GM12892 (cell line): ENCODE results near the gene DNAJC11.
"Not testable (repeated sequence)": the region's sequence is repeated elsewhere in the genome, so short reads cannot be mapped to it uniquely, and the experiment has no call there.

Experiments
- DNase-seq: peaks from one replicate; pipeline ENCODE4 v3.0.0; 2011; ENCODE audit not compliant: insufficient read length
- FAIRE-seq: peaks from 2 replicates; lab custom pipeline; 2011; peaks lifted over from hg19 to GRCh38; lab: Jason Lieb, UNC
- POLR2A ChIP-seq: IDR thresholded peaks from 2 replicates; pipeline ENCODE4 v1.6.1; 2011; ENCODE audit warnings: low read depth, low read length, control low read depth
- POLR2AphosphoS5 ChIP-seq: IDR thresholded peaks from 2 replicates; pipeline ENCODE4 v1.6.1; 2011; ENCODE audit warnings: low read depth, low read length, control low read depth
- TAF1 ChIP-seq: IDR thresholded peaks from 2 replicates; pipeline ENCODE4 v1.6.1; 2011; ENCODE audit warnings: low read depth, mild to moderate bottlenecking, control low read depth, low read length, borderline replicate concordance

Gene DNAJC11

GRCh38 chr1:6727535-6727934 lies 25.9 kb upstream of the DNAJC11 start:
- DNase-seq (peak; percentile 47), FAIRE-seq (peak; percentile 87)
- TF ChIP-seq POLR2A = no peak
- TF ChIP-seq TAF1 = no peak
- TF ChIP-seq POLR2AphosphoS5 = no peak

GRCh38 chr1:6726253-6726652 lies 24.6 kb upstream of the DNAJC11 start:
- no peak for FAIRE-seq
- no peak for TF ChIP-seq POLR2A
- TF ChIP-seq POLR2AphosphoS5 = no peak
- TF ChIP-seq TAF1 = no peak
- no peak for DNase-seq

- TF ChIP-seq POLR2A (no peak), TAF1 (no peak), POLR2AphosphoS5 (no peak)
- FAIRE-seq = no peak
- no peak for DNase-seq
Observed at GRCh38 chr1:6724517-6725141, 23.0 kb upstream of the DNAJC11 start.

- FAIRE-seq = no peak
- TF ChIP-seq POLR2AphosphoS5 = no peak
- no peak for TF ChIP-seq TAF1
- TF ChIP-seq POLR2A = no peak
- no peak for DNase-seq
Observed at GRCh38 chr1:6723621-6724428, 22.2 kb upstream of the DNAJC11 start.

GRCh38 chr1:6711174-6711573 lies 9.6 kb upstream of the DNAJC11 start:
- FAIRE-seq = no peak
- no peak for DNase-seq
- TF ChIP-seq POLR2A (no peak), TAF1 (no peak), POLR2AphosphoS5 (no peak)

- DNase-seq = no peak
- TF ChIP-seq POLR2AphosphoS5 = no peak
- no peak for TF ChIP-seq POLR2A
- TF ChIP-seq TAF1 = no peak
- no peak for FAIRE-seq
Observed at GRCh38 chr1:6704746-6705145, 3.1 kb upstream of the DNAJC11 start.

GRCh38 chr1:6703016-6703415 lies 1.4 kb upstream of the DNAJC11 start:
- DNase-seq = no peak

GRCh38 chr1:6700853-6701436 lies 671 bp downstream of the DNAJC11 start:
- DNase-seq = peak; percentile 15
- FAIRE-seq = peak; percentile 48
- no peak for TF ChIP-seq POLR2A
- no peak for TF ChIP-seq POLR2AphosphoS5
- no peak for TF ChIP-seq TAF1

More at GRCh38 chr1:6703016-6703415, 1.4 kb upstream of the DNAJC11 start:
- no peak for TF ChIP-seq POLR2AphosphoS5
- TF ChIP-seq POLR2A = no peak
- TF ChIP-seq TAF1 = no peak
- FAIRE-seq = no peak

- FAIRE-seq, DNase-seq: not testable (repeated sequence)
Observed at GRCh38 chr1:6699915-6700314, 1.7 kb downstream of the DNAJC11 start.

- TF ChIP-seq TAF1 (no peak), POLR2A (no peak), POLR2AphosphoS5 (no peak)
- FAIRE-seq = no peak
- no peak for DNase-seq
Observed at GRCh38 chr1:6695868-6696267, 5.7 kb downstream of the DNAJC11 start.

GRCh38 chr1:6694121-6694713 lies 7.4 kb downstream of the DNAJC11 start:
- DNase-seq = no peak
- TF ChIP-seq TAF1 = no peak
- TF ChIP-seq POLR2A = no peak
- no peak for TF ChIP-seq POLR2AphosphoS5
- no peak for FAIRE-seq

GRCh38 chr1:6692956-6693355 lies 8.7 kb downstream of the DNAJC11 start:
- no peak for DNase-seq
- no peak for TF ChIP-seq POLR2AphosphoS5
- TF ChIP-seq TAF1 = no peak
- TF ChIP-seq POLR2A = no peak
- no peak for FAIRE-seq

GRCh38 chr1:6691507-6691906 lies 10.1 kb downstream of the DNAJC11 start:
- TF ChIP-seq POLR2AphosphoS5 = no peak
- TF ChIP-seq POLR2A = no peak
- no peak for TF ChIP-seq TAF1
- FAIRE-seq = no peak
- no peak for DNase-seq
